ENCODE measurements around the gene FHAD1.
A peak's percentile ranks its signal among the peaks of the same experiment; 100 is the strongest.
"Not testable (repeated sequence)": the region's sequence is repeated elsewhere in the genome, so short reads cannot be mapped to it uniquely, and the experiment has no call there.

The FHAD1 gene

DNA sequence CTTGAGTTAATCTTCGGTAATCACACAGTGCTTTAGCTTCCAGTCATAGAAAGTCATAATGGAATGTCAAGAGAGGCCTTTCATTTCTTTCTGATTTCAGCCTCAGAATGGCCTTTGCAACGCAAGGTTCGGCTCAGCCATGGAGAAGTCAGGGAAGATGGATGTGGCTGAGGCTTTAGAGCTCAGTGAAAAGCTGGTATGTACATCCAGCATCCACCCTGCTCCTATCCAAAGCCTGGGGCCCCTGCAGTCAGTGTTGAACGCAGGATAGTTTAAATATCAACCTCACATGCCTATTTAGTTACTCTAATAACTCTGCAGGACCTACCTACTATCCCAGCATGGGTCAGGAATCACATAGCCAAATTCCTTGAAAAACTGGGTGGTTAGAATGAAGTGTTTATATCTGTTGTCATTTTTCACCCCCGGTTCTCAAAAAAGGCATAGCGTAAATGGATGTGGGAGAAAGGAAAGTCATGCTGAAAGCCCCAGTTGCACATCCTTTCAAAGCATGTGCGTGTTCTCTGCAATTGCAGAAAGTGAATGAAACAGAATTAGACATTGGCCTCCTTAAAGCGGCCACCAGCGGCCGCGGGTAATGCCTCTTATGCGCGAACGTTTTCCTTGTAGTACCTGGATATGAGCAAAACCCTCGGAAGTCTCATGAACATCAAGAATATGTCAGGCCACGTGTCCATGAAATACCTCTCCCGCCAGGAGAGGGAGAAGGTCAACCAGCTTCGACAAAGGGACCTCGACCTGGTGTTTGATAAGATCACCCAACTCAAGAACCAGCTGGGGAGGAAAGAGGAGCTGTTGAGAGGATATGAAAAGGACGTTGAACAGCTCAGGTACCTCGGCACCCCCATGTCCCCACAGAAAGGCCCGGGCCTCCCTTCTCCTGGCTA is 133.8 kb downstream of the FHAD1 start:
- no peak for DNase-seq

DNA sequence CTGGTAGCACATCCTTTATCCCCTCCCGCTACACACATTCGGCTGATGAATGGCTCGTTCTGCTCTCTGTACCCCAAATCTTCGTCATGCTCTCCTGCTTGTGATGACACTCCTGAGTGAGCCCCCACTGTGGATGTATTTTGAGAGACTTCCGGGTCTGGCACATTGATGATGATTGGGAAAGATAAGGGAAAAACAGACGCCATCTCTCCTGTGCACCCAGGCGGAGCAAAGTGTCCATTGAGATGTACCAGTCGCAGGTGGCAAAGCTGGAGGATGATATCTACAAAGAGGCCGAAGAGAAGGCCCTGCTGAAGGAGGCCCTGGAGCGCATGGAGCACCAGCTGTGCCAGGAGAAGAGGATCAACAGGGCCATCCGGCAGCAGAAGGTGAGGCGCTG is 134.8 kb downstream of the FHAD1 start:
- DNase-seq: no peak

DNA sequence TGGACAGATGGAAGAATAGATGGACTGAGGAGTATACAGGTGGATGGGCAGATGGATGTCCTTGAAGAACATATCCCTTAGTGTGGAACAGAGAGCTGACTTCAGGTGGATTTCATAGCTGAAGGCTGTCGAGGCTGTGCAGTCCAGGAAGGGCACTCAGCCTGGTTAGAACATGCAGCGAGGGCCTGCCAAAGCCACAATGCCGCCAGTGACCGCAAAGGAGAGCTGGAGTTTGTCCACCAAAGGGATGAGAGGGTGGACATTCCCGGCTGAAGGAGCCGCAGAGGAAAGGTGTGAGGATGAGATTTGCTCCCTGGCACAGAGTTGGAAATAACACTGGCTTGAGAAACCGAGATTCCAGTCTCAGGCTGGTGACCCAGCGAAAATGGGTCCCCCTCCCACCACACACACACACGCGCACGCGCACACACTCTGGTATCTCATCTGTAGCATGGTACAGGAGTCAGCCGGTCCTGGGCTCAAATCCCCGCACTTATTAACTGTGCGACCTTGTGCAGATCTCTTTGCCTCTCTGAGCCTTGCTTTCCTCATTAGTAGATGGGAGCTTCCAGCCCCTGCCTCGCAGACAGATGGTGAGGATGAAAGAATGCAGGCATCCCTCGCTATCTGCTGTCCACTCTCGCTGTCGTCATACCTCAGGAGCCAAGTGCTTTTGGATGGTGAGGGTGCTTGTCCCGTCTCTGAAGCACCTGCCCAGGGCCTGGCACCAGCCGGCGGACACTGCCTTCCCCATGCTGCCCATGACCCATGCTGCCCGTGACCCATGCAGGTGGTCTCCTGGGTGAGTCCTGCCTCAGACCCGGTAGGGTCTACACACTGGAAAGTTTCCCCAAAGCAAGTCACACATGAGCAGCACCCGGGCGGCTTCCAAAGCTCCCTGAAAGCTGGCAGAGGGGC is 135.8 kb downstream of the FHAD1 start:
- DNase-seq: no peak

DNA sequence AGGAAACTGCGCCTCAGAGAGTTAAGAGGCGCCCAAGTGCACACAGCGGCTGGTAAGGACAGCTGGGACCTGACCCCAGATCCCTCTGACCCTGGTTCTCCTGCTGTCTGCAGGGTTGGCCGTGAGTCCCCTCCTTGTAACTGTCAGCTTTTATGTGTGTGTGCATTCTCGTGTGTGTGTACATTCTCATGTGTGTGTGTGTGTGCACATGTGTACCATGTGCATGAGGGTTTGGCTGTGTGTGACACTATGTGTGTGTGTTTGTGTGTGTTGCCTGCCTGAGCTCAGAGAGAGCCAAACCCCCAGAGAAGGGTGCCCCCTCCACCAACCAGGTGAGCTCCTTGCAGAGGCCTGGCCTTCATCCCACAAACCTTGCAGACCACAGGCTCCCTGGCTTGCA is 136.8 kb downstream of the FHAD1 start:
- DNase-seq: no peak

DNA sequence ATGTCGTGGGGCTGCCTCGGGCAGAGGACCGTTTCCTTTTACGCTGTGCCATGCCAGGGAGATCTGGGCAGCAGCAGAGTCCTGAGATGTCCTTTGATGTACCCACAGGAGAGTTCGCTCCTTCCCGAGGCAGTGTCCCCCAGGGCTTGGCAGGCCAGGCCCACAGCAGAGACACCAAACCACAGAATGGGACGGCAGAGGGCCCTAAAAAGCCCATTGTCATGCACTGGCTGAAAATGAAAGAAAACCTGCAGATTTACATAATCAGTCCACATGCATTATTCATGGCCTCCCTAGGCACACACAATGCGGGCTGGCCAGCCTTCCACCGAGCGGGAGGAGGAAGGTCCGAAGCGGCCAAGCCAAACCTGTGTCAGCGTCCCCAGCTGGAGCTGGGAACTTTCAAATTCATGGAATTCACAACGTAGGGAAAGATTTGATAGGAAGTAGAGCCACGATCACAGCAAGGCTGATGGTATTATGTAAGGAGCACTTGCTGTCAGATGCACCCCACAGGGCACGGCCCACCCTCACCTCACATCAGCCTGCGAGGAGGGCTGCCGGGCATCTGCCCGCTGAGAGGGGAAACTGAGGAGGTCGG is 137.4 kb downstream of the FHAD1 start:
- no peak for DNase-seq

DNA sequence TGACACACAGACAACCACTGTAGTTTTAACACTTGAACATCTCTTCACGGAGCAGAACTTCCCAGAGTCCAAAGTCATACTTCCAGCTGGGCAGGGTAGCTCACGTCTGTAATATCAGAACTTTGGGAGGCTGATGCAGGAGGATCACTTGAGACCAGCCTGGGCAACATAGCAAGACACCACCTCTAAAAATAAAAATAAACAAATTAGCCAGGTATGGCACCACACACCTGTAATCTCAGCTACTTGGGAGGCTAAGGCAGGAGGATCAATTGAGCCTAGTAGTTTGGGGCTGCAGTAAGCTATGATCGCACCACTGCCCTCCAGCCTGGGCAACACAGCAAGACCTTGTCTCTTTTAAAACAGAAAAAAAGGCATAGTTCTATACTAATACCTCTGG is 138.4 kb downstream of the FHAD1 start:
- no peak for DNase-seq

DNA sequence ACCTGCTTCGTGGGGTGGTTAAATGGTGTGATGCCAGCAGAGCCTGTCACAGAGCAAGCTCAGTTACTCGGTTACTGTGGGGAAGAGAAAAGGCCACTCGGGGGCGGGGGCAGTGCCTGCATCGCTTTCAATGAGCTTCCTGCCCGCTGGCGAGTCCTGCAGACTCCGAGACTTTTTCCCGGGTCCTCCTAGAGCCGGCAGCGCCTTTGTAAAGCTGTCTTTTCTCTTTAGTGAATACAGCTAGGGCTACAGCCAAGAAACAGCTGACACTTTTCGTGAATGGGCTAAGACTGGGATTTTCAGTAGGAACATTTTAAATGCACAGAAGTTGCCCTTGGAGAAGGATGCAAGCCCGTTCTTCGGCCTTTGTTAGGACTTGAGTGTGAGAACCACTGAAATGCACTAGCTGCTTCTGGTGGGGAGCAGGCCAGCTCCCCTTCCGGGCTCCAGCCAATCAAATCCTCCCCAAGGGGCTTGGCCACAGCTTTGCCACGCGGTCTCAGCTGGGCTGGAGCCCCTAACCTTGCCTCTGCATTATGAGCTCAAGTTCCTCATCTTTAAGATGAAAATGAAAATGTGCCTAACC is 139.2 kb downstream of the FHAD1 start:
- DNase-seq: peak; percentile 6

DNA sequence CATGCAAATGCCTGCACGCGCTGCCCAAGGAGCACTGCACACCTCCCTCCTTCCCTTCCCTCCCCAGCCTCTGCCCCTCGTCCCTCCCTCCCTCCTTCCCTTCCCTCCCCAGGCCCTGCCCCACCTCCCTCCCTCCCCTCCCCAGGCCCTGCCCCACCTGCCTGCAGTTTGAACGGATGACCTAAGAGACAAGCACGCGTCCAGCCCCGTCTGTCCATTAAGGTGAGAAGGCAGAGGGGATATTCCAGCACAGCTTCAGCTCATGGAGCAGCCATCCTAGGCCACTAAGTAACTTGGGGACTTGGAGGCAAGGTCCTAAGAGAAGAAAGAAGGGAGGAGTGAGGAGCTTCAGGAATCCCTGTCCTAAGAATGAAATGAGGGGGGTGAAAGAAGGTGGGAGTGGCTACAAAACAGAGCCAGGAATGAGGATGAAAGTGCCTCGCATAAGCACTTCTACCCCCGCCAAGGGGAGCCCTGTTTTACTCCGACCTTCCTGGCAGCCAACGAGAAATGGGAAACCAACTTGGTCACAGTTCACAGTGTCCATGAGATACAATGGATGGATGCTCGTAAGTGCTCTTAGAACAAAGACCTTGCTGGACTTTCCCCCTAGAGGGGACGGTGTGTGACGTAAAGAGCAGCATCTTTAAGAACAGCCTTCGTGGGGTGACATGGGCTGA is 141.3 kb downstream of the FHAD1 start:
- DNase-seq: no peak

DNA sequence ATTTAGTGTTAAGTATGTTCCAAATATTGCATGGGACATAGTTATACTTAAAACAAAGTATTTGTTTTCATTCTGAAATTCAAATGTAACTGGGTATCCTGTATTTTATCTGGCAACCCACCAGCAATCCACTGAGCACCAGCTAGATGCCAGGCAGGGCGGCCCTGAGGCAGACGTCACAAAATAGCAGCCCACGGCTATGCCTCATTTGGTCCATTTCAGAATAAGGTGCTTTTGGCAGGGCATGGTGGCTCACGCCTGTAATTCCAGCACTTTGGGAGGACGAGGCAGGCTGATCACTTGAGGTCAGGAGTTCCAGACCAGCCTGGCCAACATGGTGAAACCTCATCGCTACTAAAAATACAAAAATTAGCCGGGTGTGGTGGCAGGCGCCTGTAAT is 142.8 kb downstream of the FHAD1 start:
- not testable (repeated sequence) for DNase-seq

DNA sequence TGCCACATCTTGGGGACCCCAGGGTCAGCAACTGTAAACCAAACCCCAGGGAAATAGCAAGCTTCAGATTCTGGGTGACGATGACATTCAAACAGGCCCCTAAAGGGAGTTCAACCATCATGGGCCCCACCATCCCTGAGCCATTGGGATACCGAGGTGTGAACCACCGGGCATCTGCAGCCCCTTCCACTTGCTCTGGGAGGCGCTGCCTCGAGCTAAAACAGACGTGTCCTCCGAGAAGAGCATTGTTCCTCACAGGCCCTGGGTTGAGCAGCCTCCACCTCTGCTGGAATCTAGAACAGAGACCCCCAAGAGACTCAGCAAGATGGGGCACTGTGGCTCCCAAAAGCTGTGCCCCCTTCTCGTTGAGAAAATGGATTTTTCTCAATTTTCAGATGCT is 143.6 kb downstream of the FHAD1 start:
- no peak for DNase-seq

DNA sequence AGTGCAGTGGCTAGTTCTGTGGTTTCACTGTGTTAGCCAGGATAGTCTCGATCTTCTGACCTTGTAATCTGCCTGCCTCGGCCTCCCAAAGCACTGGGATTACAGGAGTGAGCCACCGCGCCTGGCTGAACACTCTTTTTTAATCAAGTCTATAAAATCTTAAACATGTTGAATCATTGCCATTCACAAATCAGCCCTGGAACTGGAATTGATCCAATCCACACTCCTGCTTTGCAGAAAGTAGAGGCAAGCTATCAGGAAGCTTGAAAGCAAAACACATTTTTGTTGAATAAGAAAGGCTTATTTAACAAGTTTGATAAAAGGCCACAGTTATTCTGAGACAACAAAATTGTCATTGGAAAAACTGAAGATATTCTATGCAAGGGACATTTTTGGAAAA is 144.3 kb downstream of the FHAD1 start:
- no peak for DNase-seq

DNA sequence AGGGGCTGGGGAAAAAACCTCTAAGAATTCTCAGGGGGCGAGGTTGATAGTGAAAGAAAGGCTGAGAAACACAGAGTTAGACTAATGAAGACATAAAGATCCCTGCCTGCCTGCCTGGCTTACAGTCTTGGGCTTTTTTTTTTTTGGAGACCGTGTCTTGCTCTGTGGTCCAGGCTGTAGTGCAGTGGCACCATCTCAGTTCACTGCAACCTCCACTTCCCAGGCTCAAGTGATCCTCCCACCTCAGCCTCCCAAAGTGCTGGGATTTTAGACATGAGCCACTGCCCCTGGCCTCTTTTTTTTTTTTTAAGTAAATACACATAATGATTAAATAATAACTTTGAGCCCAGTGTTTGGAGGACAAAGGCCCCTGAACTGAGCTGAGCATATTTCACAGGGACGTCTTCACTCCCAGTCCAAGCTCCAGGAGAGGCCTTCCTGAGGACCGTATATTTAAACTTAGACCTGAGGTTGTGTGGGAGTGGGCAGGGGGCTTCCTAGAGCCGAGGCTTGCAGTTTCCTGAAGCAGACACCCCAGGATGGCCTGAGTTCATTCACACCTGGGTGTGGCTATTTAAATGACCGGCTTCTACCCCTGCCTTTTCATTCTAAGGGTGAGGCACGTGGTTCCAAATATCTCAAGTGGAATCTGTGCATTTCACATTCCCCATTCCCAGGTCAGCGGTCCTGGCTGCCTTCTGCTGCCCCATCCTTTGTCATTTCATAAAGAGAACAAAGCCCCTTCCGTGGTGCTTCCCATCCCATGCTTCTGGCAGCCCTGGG is 146.6 kb downstream of the FHAD1 start:
- DNase-seq: no peak

DNA sequence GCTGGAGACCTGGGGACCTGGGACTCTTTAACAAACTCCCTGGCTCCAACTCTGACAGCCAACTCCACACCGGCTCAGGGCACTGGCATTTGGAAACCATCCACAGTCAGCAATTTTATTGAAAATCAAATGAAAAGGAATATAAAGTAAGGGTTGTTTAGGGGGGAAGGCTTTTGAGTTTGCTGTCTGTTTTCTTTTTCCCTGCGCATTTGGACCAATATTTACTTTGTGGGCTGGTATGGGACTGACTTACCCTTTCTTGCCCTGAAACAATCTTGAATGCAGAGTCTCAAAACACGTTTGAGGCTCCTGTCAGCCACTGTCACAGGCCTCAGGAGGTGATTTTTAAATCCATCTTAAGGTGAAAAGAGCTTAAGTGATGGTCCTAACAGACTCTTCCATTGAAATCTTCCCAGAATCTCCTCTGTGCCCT is 147.3 kb downstream of the FHAD1 start:
- DNase-seq: no peak

DNA sequence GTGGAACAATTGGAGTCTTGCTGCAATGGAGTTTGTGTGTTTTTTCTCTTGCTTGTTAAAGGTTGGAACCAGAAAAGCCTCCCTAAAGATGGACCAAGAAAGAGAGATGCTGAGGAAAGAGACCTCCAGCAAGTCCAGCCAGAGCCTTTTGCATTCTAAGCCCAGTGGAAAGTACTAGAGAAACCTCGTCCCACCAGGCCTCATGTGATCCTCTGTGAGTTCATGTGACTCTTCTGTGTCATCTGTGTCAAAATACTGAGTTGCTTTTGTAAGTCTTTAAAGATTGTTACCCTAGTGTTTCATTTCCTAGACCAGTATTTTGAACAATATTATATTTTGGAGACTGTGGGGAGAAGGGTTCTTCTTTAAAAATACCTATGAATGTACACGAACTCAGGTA is 150.2 kb downstream of the FHAD1 start:
- DNase-seq: no peak

DNA sequence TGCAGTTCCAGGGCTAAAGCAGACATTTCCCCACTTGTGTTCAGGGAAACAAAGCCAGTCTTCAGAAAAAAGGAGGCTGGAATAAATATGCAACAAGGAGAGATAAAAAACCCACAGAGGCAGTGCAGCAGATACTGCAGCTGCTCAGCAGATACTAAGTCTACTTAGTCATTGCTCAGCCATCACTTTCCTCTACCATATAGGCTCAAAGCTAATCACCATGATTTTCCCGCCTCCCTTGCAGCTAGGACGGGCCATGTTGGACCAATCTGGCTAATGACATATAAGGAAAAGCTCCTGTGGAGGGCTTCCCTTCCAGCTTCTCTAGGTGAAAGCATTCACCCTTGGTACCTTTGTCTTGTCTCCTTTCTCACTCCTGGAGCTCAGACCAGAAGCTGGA is 152.7 kb downstream of the FHAD1 start:
- DNase-seq: no peak

DNA sequence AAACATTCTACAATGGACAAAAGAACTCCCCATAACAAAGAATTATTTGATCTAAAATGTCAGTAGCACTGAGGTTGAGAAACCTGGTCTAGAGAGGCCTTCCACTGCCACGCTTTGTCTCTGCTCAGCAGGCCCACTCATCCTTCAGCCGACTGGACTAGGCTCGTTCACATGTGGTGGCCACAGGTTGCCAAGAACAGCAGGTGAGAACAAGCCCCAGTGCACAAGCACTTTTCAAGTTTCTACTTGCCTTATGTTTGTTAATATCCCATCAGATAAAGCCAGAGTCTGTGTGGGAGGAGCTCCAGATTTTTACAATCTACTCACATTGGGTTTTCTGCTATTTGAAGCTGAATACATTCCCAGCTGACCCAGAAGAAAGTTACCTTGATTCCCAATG is 153.6 kb downstream of the FHAD1 start:
- no peak for DNase-seq

DNA sequence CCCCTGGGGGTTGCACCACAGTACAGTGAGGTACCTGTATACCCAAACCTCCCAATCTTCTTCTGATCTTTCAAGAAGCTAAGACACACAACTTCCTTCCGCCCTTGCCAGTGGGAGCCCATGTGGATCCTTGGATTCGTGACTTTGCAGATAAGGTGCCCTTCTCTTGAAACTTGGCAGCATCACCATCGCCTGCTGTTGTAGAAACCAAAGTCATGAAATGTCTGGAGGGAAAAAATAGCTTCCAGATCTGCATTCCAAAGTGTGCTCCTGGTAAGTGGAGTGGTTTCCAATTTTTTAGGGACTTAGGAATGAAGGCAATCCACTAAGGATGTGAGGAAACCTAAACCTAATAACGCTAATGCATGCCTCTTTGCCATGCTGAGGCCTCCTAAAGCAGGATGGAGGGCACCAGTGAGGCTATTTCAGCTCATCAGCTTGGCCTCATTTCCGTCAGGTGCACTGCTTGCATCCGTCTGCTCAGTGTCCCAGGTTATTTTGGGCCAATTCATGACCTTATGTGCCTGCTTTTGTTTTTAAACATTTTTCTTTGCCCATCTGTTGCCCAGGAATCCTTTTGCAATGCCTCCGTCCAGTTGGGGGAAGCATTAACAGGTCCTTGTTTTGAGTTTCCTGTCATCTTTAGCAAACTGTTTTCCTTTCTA is 154.5 kb downstream of the FHAD1 start:
- DNase-seq: no peak

DNA sequence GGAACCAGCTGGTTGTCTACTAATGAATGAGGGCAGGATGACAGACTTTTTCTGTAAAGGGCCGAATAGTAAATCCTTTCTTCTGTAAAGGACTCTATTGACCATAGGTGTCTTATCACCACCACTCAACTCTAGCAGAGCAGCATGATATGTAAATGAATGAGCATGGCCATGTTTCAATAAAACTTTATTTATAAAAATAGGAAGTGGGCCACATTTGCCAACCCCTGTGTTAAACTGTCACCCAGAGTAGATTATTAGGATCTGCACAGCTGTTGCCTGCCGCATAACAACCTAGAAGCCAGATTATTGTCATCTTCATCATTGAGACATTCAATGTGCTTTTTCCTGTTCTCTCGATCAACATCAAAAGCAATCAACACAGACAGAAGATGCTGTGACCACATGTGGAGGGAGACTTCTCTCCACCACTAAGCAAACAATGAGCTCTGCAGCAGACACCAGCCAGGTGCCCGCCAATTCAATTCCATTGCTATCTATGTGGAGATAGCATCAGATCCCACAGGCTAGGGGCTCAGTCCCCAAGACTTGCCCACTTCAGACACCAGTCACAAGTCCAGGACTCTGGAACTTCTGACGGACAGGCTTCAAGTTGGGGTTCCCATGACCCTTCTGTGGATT is 155.9 kb downstream of the FHAD1 start:
- DNase-seq: no peak

DNA sequence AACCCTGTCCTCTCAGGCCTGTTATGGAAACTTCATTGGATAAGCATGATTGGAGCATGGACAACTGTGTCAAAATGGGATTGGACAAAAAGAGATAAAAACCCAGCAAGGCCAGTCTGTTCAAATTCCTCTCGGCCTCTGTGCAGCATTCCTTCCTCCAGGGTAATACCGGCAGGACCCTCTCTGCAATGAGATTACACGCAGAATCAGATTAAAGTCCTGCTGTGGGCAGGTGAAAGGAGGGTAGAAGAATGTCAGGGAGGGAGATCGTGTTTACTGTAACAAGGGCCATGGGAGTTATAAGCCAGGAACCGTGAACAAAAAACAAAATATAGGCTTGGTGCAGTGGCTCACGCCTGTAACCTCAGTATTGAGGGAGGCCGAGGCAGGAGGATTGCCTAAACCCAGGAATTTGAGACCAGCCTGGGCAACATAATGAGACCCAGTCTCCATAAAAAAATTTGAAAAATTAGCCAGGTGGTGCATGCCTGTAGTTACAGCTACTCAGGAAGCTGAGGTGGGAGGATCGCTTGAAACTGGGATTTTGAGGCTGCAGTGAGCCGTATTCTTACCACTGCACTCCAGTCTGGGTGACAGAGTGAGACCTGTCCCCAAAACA is 157.0 kb downstream of the FHAD1 start:
- no peak for DNase-seq
